Esophagus squamous epithelium (tissue), 5 donors: ENCODE data around the gene BMF. TPM values are rescaled to one million over a fixed set of nuclear protein-coding genes. Genes with fewer than 3 reads are reported as not detected.
"Not testable (repeated sequence)": the region's sequence is repeated elsewhere in the genome, so short reads cannot be mapped to it uniquely, and the experiment has no call there.

ENCODE experiments used
- DNase-seq: peaks from one replicate; lab custom pipeline; 2025; lab: John Stamatoyannopoulos, UW
- H3K27ac ChIP-seq, 4 donors: fragments of 200-600 bp; sonication (generic); one replicate each; pipeline ENCODE4 v1.5.1; 2016 to 2019; ENCODE audit warnings: mild to moderate bottlenecking in 1 of 4
- H3K27me3 ChIP-seq, 4 donors: fragments of 200-600 bp; sonication (generic); 1 replicate in 3 of 4; 2 replicates in 1 of 4; pipeline versions ENCODE4 v1.5.1 to v1.6.0; 2017 to 2021; ENCODE audit warnings: antibody characterized with exemption in 1 of 4
- H3K36me3 ChIP-seq, 3 donors: fragments of 200-600 bp; sonication (generic); one replicate each; pipeline ENCODE4 v1.5.1; 2016 to 2019
- H3K4me1 ChIP-seq, 3 donors: fragments of 200-600 bp; sonication (generic); one replicate each; pipeline ENCODE4 v1.5.1; 2017 to 2019
- H3K4me3 ChIP-seq, 4 donors: fragments of 200-600 bp; sonication (generic); 1 replicate in 3 of 4; 2 replicates in 1 of 4; pipeline ENCODE4 v1.5.1; 2016 to 2019; ENCODE audit warnings: mild to moderate bottlenecking in 2 of 4, moderate library complexity in 1 of 4
- H3K9me3 ChIP-seq, 3 donors: fragments of 200-600 bp; sonication (generic); one replicate each; pipeline ENCODE4 v1.5.1; 2016 to 2019
- POLR2A ChIP-seq, 4 donors: fragments of 450-650 bp; IDR thresholded peaks; one replicate each; pipeline ENCODE4 v1.6.1; 2017; ENCODE audit warnings: antibody characterized with exemption in 4 of 4, mild to moderate bottlenecking in 4 of 4, moderate library complexity in 3 of 4
- WGBS, 2 donors: methylation state at CpG; one replicate each; pipeline ENCODE4 v1.1.5; 2018; 5-methylcytosine and 5-hydroxymethylcytosine counted together
- intact Hi-C: fragments of 100-400 bp; cut with DNase I; formaldehyde crosslinking; loops from one replicate; pipeline ENCODE4 v1.15.0; 2022
- total RNA-seq, 4 donors: library from RNA; depleted of rRNA; stranded (reverse); fragments of >200 nt; gene quantifications; one replicate each; pipeline ENCODE4 v1.1.0, GENCODE V29; 2016
- TF ChIP-seq, protein P1 (sequence below), 6 experiments: fragments of 450-650 bp in 4 of 6; fragments of 200-600 bp in 2 of 6; sonication (generic) in 2 of 6; IDR thresholded peaks; one replicate each; pipeline ENCODE4 v1.5.1; 2016 to 2019; ENCODE audit warnings: antibody characterized with exemption in 6 of 6, mild to moderate bottlenecking in 4 of 6, moderate library complexity in 4 of 6
- donor health status: DM: yes; HTN: yes; CAD: no.

Gene BMF
- total RNA-seq, 4 donors from 2014 or later = 0.31 to 4.4 (median 1.4) TPM

DNA sequence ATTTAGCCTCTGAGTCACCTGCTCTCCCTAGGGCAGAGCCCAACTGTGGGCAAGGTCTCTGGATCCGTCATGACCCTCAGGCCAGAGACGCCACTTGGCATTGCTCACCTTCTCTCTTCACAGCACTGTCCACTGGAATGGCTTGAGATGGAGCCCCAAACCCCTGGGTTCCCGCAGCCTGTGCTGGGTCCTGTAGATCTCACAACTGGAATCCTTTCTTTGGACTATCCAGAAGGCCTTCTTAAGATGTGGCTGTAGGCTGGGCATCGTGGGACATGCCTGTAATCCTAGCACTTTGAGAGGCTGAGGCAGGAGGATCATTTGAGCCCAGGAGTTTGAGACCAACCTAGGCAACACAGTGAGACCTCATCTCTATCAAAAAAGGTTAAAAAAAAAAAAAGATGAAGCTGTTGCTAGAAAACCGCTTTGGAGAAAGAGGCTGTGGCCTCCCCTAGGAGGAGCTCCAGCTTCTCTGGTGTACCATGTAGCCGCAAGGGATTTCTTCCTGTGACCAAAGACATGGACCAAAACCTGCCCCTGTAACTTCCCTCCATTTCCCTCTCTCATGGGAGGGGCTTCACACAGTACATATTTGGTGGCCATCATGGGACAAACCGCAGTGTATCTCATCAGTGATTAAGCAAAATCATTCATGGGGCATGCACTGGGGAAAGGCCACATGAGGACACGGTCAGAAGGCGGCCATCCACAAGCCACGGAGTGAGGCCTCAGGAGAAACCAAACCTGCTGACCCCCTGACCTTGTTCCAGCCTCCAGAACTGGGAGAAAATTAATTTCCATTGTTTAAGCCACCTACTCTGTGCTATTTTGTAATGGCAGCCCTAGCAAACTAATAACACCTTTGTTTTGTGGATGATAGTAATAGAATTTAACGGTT is 28.9 kb upstream of the BMF start:
- DNase-seq = no peak
- WGBS, 2 donors = 81 to 94% methylated on average over 6 to 10 of the region's 11 CpGs
- Histone ChIP-seq H3K9me3 (no peaks in the 10 kb centered on the region), H3K27ac (no peak overlapping the region), H3K4me1 (no peaks in the 10 kb centered on the region), H3K27me3 (peaks cover 0 to 2% (median 0%) of the 10 kb centered on the region in 4 donors), H3K4me3 (no peak overlapping the region), H3K36me3 (no peaks in the 10 kb centered on the region)
- intact Hi-C loops = no loop called here
- no peak for TF ChIP-seq POLR2A (IDR thresholded peaks at IDR 0.05)
- TF ChIP-seq, protein P1, sequence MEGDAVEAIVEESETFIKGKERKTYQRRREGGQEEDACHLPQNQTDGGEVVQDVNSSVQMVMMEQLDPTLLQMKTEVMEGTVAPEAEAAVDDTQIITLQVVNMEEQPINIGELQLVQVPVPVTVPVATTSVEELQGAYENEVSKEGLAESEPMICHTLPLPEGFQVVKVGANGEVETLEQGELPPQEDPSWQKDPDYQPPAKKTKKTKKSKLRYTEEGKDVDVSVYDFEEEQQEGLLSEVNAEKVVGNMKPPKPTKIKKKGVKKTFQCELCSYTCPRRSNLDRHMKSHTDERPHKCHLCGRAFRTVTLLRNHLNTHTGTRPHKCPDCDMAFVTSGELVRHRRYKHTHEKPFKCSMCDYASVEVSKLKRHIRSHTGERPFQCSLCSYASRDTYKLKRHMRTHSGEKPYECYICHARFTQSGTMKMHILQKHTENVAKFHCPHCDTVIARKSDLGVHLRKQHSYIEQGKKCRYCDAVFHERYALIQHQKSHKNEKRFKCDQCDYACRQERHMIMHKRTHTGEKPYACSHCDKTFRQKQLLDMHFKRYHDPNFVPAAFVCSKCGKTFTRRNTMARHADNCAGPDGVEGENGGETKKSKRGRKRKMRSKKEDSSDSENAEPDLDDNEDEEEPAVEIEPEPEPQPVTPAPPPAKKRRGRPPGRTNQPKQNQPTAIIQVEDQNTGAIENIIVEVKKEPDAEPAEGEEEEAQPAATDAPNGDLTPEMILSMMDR (IDR thresholded peaks at IDR 0.05) = no peak

DNA sequence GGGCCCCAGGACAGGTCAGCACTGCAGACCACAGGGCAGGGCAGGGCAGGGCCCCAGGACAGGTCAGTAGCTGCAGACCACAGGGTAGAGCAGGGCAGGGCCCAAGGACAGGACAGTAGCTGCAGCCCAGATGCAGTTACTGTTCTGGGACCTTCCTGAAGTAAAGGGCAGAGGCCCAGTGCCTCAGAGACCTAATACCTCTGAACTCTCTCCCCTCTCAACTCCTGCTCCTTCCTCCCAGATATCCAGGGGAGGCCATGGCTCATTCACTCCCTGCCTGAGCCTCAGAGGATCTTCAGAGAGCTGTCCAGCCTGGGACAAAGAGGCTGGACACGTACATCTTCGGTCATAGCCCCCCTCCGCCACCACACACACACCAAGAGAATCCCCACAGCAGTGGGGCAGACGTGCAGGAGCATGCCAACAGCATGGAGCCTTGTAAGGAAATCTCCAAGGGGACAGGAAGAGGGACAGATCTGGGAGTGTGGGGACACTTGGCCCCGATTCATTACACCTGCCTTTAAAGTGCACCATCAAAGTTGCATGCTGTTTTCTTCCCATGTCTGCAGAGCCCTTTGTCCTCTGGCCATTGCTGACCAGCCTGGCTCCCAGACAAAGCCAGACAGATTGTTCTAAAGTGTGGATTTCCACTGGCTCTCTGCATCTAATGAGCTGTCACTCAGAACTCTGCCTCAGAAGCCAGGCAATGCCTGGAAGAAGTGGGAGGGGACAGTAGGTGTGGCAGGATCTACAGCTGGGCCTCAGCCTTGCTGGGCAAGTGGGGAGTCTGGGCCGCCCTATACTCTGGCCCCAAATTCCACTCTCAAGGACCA is 28.0 kb upstream of the BMF start:
- TF ChIP-seq POLR2A (IDR thresholded peaks at IDR 0.05) = no peak
- TF ChIP-seq, protein P1 (IDR thresholded peaks at IDR 0.05) = no peak

DNA sequence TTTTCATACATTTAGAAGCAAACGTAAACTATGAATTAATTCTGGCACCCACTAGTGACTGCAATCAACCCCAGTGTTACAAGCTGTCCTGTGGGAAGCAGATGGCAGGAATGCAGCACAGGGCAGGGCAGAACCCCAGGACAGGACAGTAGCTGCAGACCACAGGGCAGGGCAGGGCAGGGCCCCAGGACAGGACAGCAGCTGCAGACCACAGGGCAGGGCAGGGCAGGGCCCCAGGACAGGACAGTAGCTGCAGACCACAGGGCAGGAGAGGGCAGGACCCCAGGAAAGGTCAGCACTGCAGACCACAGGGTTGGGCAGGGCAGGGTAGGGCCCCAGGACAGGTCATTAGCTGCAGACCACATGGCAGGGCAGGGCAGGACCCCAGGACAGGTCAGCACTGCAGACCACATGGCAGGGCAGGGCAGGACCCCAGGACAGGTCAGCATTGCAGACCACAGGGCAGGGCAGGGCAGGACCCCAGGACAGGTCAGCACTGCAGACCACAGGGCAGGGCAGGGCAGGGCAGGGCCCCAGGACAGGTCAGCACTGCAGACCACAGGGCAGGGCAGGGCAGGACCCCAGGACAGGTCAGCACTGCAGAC is 27.3 kb upstream of the BMF start:
- H3K36me3 ChIP-seq, intact Hi-C loops, H3K9me3 ChIP-seq, H3K27ac ChIP-seq, H3K4me3 ChIP-seq, H3K4me1 ChIP-seq, DNase-seq: not testable (repeated sequence)
- H3K27me3 ChIP-seq = peaks cover 0 to 12% (median 0%) of the 10 kb centered on the region in 4 donors
- WGBS, 2 donors = 17 to 50% methylated on average over 1 of the region's 1 CpG

More for the DNA sequence above, 28.0 kb upstream of the BMF start:
- Histone ChIP-seq H3K36me3 (no peaks in the 10 kb centered on the region), H3K27me3 (peaks cover 0 to 11% (median 0%) of the 10 kb centered on the region in 4 donors), H3K4me3 (no peak overlapping the region), H3K9me3 (no peaks in the 10 kb centered on the region), H3K27ac (no peak overlapping the region), H3K4me1 (no peaks in the 10 kb centered on the region)
- no peak for DNase-seq
- intact Hi-C loops = no loop called here
- WGBS, 2 donors = 72 to 81% methylated on average over 4 of the region's 6 CpGs

DNA sequence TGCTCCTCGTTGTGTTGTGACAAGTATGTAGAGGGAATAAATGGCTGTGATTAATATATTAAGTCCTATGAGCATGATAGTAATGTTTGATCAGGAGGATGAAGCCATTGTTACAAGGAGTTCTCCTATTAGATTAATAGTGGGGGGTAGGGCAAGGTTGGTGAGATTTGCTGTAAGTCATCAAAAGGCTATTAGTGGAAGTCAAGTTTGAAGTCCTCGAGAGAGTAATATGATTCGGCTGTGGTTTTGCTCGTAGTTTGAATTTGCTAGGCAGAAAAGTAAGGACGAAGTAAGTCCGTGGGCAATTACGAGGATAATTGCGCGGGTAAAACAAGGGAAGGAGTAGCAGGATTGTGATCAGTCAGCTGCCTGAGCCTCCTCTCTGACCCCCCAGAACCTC is 26.2 kb upstream of the BMF start:
- intact Hi-C loops = no loop called here
- no peaks in the 10 kb centered on the region for H3K36me3 ChIP-seq
- no peak for DNase-seq
- no peak for TF ChIP-seq POLR2A (IDR thresholded peaks at IDR 0.05)
- TF ChIP-seq, protein P1 (IDR thresholded peaks at IDR 0.05) = no peak
- H3K27ac ChIP-seq = no peak overlapping the region
- peaks cover 0 to 14% (median 0%) of the 10 kb centered on the region in 4 donors for H3K27me3 ChIP-seq
- H3K4me1 ChIP-seq = no peaks in the 10 kb centered on the region
- WGBS, 2 donors = 77 to 83% methylated on average over 9 of the region's 9 CpGs
- no peaks in the 10 kb centered on the region for H3K9me3 ChIP-seq
- H3K4me3 ChIP-seq = no peak overlapping the region

DNA sequence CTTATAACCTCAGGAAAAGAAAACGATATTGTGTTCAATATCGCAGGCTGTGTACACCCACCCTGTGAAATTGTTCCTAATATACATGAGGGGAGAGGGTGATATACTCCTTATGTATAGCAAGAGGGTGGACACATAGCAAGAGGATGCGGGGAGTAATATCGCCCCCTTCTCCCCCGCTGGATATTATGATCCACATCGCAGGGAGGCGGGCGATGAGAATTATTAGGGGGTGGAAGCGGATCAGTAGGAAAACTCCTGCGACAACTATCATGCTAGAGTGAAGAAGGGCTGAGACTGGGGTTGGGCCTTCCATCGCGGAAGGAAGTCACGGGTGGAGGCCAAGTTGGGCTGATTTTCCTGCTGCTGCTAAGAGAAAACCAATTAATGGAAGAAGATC is 24.9 kb upstream of the BMF start:
- no peak overlapping the region for H3K27ac ChIP-seq
- no peak overlapping the region for H3K4me3 ChIP-seq
- no peaks in the 10 kb centered on the region for H3K36me3 ChIP-seq
- intact Hi-C loops = no loop called here
- no peaks in the 10 kb centered on the region for H3K9me3 ChIP-seq
- H3K4me1 ChIP-seq = no peaks in the 10 kb centered on the region
- DNase-seq = no peak
- TF ChIP-seq, protein P1 (IDR thresholded peaks at IDR 0.05) = no peak
- no peak for TF ChIP-seq POLR2A (IDR thresholded peaks at IDR 0.05)
- 89 to 93% methylated on average over 13 of the region's 13 CpGs for WGBS, 2 donors
- peaks cover 0 to 27% (median 0%) of the 10 kb centered on the region in 4 donors for H3K27me3 ChIP-seq
